KOPT-K1 (cell line): ENCODE measurements around the gene SH3PXD2A.

Source experiments
- H3K27ac ChIP-seq: fragments of 200-600 bp; sonication (generic); 2 replicates; pipeline ENCODE4 v1.5.1; 2016; ENCODE audit warnings: antibody characterized with exemption, mild to moderate bottlenecking, low read depth, low read length; ENCODE audit not compliant: poor library complexity, severe bottlenecking
- H3K36me3 ChIP-seq: fragments of 200-600 bp; sonication (generic); 2 replicates; pipeline ENCODE4 v1.5.1; 2017; ENCODE audit warnings: antibody characterized with exemption, mild to moderate bottlenecking, low read length, moderate library complexity; ENCODE audit not compliant: insufficient read depth
- H3K9me3 ChIP-seq: fragments of 200-600 bp; sonication (generic); 2 replicates; pipeline ENCODE4 v1.5.1; 2017; ENCODE audit warnings: antibody characterized with exemption, low read length, mild to moderate bottlenecking; ENCODE audit not compliant: insufficient read depth, poor library complexity, severe bottlenecking

The SH3PXD2A gene

DNA sequence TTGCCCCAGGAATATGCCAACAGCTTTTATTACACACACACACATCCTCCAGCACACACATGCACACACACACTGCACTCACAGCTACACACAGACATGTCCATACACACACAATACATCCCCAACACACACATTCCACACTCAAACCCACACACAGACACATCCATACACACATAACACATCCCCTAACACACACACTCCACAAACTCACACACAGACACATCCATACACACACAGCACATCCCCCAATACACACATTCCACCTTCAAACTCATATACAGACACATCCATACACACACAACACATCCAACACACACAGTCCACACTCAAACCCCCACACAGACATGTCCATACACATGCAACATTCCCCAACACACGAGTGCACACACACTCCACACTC lies 19.1 kb downstream of the SH3PXD2A start:
- no peak overlapping the region for H3K27ac ChIP-seq
- no peaks in the 10 kb centered on the region for H3K36me3 ChIP-seq
- peaks cover 6% of the 10 kb centered on the region for H3K9me3 ChIP-seq

DNA sequence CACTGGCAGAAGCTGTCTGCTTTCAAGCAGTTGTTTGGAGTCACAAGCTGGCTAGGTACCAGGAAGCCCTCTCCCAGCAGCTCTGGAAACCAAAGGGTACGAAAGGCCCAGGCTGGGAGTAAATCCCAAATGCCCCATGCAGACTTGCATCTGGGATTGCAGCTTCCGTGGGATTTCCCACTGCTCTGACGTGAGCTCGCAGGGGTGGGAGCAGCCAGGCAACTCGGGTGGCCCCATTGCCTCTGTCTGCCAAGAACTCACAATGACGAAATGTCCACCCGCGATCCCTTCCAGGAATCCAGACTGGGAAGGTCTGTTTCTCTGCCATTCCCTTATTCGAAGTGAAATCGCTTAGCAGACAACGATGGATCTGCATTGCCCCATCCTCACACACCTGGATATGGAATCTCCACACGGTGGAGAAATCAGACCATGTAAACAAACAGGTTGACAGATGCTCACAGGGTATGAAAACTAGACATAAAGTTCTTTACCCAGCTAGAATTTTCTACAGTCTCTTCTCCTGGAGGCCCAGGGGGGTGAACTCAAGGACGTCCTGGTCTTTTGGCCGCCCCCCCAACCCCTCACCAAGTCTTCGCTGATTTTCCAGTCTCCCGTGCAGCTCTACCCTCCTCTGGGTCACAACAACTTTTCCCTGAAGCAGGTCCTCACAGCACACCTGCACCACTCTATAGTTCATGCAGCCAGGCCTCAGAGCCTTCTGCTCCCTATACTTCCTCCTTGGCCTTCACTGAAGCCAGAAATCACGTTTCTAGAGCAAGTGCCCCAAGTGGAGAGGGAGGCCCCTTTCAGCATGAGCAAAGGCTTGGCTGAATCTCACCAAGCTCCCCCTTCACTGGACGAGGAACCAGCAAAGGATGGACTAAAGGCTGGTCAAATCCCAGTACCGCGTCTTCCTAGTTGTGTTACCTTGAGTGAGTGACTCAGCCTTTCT lies 20.0 kb downstream of the SH3PXD2A start:
- Histone ChIP-seq H3K9me3 (peaks cover 6% of the 10 kb centered on the region), H3K36me3 (no peaks in the 10 kb centered on the region), H3K27ac (no peak overlapping the region)

DNA sequence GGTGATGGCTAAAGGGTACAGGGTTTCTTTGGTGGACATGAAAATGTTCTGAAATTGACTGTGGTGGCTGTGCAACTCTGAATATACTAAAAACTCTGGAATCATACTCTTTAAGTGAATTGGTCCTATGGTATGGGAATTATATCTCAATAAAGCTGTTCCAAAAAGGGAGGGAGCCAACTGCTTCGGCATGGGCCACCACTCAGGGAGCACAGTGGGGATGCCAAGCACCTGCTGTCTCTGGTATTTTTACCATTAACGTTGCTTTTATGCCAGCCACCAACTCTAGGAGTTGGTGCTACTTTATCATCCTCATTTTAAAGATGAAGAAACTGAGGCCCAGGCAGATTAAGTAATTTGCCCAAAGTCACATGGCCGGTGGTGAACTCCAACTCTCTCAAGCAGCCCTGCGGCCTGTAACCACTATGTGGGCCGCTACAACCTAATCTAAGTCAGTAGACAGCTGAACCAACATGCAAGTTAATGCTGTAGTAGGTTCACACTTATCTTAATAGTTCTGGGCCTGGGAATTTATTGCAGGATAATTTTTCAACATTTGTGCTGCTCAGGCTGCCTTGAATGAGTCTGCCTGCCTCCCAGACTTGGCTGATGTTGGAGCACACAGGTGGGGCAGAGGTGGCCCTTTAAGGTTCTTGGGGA lies 20.8 kb downstream of the SH3PXD2A start:
- Histone ChIP-seq H3K27ac (no peak overlapping the region), H3K9me3 (peaks cover 6% of the 10 kb centered on the region), H3K36me3 (no peaks in the 10 kb centered on the region)

DNA sequence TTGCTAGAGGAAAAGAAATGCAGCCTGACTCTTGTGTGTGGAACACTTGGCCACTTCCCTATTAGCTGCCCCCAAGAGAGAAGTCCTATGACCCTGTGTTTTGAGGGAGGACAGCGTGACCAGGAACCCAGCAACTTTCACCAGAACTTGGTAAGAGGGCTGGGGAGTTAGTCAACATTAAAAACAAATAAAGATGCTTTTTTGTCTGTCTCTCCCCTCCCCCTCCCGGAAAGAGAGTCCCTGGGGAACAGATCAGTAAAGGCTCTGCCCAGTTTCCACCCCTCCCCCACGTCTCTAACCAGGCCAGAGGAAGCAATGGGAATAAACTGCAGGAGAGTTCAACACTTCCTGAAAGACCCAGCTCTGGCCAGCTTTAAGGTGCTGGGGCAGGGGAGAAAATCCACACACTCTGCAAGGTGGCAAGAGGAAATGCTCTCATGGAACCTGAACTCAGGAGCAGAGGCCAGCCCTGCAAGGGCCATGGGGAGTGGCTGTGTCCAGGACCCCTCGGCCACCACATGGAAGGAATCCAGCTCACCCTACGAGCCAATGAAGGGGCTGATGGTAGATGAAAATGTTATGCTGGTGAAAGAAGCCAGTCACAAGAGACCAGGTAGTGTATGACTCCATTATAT lies 21.5 kb downstream of the SH3PXD2A start:
- H3K27ac ChIP-seq = no peak overlapping the region
- H3K9me3 ChIP-seq = peaks cover 6% of the 10 kb centered on the region
- H3K36me3 ChIP-seq = no peaks in the 10 kb centered on the region

DNA sequence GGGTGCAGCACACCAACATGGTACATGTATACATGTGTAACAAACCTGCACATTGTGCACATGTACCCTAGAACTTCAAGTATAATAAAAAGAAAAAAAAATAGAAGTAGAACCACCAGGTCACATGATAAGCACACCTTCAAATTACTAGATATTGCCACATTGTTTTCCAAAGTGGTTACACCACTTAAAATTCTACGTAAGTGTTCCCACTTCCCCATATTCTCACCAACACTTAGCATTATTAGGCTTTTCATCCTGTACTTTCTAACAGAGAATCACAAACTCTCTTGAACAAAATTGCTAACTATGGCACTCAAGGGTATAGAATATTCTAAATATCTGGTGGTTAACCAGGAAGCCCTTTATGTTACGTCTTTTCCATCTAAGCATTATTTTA lies 22.6 kb downstream of the SH3PXD2A start:
- no peak overlapping the region for H3K27ac ChIP-seq
- H3K9me3 ChIP-seq = peaks cover 6% of the 10 kb centered on the region
- no peaks in the 10 kb centered on the region for H3K36me3 ChIP-seq

GRCh38 chr10:103829838-103830465 lies 25.4 kb downstream of the SH3PXD2A start:
- no peak overlapping the region for H3K27ac ChIP-seq
- no peaks in the 10 kb centered on the region for H3K36me3 ChIP-seq

GRCh38 chr10:103829278-103829677 lies 26.1 kb downstream of the SH3PXD2A start:
- Histone ChIP-seq H3K27ac (no peak overlapping the region), H3K9me3 (peaks cover 6% of the 10 kb centered on the region), H3K36me3 (no peaks in the 10 kb centered on the region)

More at GRCh38 chr10:103829838-103830465, 25.4 kb downstream of the SH3PXD2A start:
- peaks cover 6% of the 10 kb centered on the region for H3K9me3 ChIP-seq

DNA sequence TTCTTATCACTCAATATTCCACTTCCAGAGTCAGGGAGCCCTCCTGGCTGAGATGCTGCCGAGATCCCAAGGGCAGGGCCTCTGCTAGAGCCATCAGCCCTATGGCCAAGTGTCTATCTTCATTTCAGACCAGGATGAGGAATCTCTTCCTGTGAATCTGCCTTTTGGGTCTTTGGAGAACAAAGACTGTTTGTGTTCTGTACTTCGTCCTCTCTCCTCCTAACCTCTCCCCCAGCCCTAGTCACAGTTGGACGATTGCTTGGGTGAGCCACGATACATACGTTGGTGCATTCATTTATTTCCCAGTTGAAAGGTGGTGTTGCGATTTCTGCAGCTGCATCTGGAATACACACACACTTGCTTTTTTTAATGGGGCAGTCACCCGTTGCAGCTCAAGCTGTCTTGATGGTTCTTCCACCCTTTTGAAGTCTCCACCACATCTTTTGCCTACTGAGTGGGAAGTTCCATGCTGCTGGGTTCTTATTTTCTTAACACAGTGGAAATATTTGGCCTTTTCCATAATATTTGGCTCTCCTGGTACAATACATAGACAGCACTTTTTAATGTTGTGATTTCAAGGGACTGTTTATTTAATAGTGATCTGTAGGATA lies 26.7 kb downstream of the SH3PXD2A start:
- H3K27ac ChIP-seq = no peak overlapping the region

GRCh38 chr10:103828107-103828506 lies 27.3 kb downstream of the SH3PXD2A start:
- peaks cover 6% of the 10 kb centered on the region for H3K9me3 ChIP-seq
- H3K27ac ChIP-seq = no peak overlapping the region
- no peaks in the 10 kb centered on the region for H3K36me3 ChIP-seq

More for the DNA sequence above, 26.7 kb downstream of the SH3PXD2A start:
- H3K9me3 ChIP-seq = peaks cover 6% of the 10 kb centered on the region
- no peaks in the 10 kb centered on the region for H3K36me3 ChIP-seq

DNA sequence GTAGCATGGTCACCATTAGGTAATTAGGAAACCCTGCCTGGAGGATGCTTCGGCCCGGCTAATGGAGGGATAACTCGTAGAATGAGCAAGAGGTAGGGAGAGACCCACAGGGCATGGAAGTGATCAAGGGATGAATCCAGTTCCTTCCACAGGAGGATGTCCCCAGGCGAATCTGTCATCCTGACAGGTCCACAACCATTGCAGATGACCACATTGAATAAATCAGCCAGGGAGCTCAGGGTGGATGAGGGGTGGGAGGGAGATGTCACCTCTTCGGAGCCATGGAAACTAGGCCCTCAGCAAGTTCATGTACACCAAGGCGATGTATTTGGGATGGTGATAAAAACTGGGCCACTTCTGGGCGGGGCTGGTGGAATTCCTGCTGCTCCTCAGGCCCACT lies 28.5 kb downstream of the SH3PXD2A start:
- Histone ChIP-seq H3K36me3 (no peaks in the 10 kb centered on the region), H3K27ac (no peak overlapping the region), H3K9me3 (no peaks in the 10 kb centered on the region)

- Histone ChIP-seq H3K27ac (no peak overlapping the region), H3K9me3 (no peaks in the 10 kb centered on the region), H3K36me3 (no peaks in the 10 kb centered on the region)
Observed at GRCh38 chr10:103824281-103824680, 31.1 kb downstream of the SH3PXD2A start.

DNA sequence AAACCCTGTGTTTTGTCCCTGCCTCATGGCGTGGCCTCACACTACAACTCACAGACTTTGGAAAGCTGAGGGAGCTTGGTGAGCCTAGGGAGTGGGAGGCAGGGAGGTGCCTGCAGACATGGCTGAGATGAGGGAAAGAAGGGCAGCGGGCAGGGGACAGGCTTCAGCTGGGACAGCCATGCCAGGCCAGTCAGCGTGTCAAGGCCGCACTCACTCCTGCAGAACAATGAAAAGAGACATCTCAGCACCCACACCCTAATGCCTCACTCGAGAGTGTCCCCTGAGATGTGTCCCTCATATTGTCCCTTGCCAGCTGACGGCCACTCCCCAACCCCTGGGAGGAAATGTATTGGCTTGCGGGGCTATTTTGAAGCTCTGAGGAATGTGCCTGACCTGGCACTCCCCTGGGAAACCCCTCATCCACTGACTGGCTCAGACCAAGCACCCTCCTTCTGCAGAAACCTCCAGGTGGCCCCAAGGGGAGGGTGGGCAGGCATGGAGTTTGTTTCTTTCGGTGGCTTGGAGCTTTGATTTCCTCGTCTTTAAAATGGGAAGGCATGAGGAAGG lies 31.6 kb downstream of the SH3PXD2A start:
- no peaks in the 10 kb centered on the region for H3K36me3 ChIP-seq
- H3K9me3 ChIP-seq = no peaks in the 10 kb centered on the region
- H3K27ac ChIP-seq = no peak overlapping the region

DNA sequence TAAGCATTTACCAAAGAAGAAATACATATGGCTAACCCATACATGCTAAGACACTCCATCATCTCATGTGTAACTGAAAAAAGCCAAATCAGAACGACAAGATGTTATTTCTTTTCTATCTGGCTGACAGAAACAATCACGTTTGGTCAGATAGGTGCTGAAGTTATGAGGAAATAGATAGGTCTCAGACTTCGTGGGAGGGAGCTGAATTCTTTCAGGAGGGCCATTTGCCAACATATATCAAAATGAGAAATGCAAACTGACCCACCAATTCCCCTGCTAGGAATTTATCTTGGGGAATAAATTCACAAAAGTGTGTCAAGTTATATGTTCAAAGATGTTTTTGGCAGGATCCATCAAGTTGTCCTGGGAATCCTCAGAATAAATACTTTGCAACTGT lies 32.6 kb downstream of the SH3PXD2A start:
- H3K27ac ChIP-seq = no peak overlapping the region

DNA sequence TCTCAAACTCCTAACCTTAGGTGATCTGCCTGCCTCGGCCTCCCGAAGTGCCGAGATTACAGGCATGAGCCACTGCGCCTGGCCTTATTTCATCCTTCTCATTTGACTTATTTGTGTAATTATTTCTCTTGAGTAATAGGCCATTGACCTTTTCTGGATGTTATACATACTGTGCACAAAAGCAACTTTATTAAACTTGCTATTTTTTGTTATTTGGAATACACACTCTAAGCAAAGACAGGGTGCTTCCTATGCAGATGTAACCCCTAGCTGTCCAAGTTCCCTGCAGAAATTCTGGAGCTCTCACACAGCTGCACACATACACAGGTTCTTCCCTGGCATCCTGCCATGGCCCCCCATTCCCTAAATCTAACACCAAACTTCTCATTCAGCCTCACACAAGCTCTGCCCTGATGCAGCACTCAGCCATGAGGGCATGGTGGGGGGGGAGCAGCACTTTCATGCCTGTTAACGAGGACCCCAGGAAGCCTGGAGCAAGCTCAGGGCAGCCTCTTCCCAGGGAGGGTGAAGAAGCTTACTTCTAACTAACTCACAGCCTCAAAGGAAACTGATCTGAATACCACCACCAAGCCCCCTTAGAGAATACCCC lies 33.2 kb downstream of the SH3PXD2A start:
- Histone ChIP-seq H3K27ac (no peak overlapping the region), H3K9me3 (no peaks in the 10 kb centered on the region), H3K36me3 (no peaks in the 10 kb centered on the region)

More for the DNA sequence above, 32.6 kb downstream of the SH3PXD2A start:
- Histone ChIP-seq H3K36me3 (no peaks in the 10 kb centered on the region), H3K9me3 (no peaks in the 10 kb centered on the region)
